GM19468 (cell line): ENCODE results near the gene EXOG.
"Not testable (repeated sequence)": the region's sequence is repeated elsewhere in the genome, so short reads cannot be mapped to it uniquely, and the experiment has no call there.

ENCODE experiments used
- ATAC-seq: cut with Tn5 transposase; IDR thresholded peaks from one replicate; pipeline ENCODE4 v1.9.1; 2021; ENCODE audit warnings: mild to moderate bottlenecking, moderate library complexity, moderate number of reproducible peaks; ENCODE audit not compliant: unreplicated experiment; ENCODE audit errors: extremely low read depth

EXOG gene

DNA sequence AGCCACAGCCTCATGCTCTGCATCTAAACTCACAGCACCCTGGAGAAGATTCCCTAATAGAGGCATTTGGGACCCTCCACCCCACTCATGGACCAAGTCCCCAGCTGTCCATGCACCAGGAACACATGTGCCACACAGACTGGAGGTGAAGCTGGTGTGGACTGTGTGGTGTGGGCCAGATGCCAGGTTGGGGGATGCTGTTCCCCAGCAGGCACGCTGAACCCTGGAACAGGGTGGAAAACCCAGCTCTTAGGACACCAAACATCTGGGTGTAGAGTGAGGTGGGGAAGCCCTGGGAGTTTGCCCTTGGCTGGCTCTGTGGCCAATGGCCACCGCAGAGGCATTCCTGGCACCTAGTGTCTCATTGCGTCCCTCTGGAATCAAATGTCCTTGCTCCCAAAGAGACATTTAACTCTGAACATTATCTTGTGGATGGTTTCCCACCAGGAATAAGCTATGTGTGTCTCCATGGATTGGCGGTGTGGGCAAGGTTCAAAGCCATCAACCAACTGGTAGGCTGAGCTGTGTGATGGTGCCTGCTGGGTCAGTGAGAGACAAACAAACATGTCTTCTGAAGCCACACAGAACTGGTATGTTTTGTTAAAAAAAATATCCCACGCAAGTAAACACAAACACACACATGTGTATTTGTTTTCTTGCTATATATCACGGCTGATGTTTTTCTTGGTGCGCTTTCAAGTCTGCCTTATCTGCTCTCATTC is 65.0 kb downstream of the EXOG start:
- ATAC-seq, result no peak

GRCh38 chr3:38561746-38562466 is 65.8 kb downstream of the EXOG start:
- no peak for ATAC-seq

GRCh38 chr3:38562467-38562925 is 66.4 kb downstream of the EXOG start:
- no peak for ATAC-seq

GRCh38 chr3:38563070-38563885 is 67.1 kb downstream of the EXOG start:
- no peak for ATAC-seq

- ATAC-seq, result no peak
These were observed 67.7 kb downstream of the EXOG start for GRCh38 chr3:38563886-38564270.

DNA sequence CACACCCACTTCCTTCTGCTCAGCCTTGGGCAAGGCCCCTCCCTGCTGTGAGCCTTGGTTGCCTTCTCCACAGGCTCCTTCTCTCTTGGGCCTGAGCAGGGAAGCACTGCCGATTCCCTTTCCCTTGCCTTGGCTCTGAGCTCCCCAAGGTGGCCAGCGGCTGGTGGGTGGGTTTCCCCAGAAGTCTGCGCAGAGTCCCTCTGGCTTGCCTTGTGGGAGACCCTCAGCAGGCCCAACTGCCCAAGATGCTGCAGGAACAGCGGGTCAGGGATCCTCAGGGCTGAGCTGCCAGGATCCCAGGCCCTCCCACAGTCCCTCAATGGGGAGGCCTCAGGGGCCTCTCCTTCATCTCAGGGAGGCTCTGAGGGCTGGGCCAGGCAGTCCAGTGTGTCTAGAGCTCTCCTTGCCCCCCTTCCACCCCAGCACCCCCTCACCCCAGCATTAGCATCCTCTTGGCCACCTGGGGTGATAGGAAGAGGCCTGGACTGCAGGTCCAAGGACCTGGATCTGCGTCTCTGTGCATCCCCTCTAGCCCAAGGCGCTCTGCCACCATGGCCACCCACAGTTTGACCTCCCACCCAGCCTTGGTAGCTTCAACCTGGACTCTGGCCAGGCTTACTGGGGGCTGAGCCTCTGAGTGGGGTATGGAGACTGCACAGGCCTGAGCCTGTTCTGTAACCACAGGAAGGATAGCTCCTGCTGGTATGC is 68.6 kb downstream of the EXOG start:
- no peak for ATAC-seq

DNA sequence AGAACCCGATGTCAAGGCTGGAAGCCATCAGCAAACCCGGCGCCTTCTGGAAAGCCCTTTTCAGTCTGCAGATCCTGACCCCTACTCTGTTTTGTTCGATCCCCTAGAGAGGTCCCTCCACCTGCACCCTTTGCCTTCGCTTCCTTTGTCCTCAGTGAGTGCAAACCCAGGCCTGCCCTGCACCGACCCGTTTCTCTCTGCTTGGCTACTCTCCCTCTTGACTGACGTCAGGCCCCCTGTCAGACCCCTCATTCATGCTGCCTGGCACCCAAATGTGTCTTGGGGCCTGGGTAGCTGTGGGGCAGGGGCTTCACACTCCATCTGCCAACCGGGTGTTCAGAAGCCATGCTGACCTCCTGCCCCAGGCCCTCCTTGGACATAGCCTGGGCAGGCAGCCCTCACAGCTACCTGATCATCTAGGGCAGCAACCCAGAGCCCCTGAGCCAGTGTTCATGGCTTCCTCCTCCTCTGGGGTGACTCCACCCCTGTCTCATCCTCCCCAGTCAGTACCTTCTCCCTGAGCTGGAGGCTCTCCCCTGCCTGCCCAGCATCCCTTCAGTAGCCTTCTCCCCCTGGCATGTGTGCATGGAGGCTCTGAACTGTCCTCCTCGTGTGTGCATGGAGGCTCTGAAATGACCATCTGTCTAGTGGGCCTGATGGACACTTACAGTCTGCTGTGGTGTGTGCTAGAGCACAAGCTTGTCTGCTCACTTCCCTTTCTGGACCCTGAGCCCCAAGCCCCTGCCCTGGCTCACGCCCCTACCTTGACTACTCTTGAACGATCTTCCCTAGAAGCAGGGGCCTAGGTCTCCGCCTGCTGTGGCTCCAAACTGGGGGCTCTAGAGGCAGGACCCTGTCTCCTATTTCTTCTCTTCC is 69.4 kb downstream of the EXOG start:
- ATAC-seq, result no peak

DNA sequence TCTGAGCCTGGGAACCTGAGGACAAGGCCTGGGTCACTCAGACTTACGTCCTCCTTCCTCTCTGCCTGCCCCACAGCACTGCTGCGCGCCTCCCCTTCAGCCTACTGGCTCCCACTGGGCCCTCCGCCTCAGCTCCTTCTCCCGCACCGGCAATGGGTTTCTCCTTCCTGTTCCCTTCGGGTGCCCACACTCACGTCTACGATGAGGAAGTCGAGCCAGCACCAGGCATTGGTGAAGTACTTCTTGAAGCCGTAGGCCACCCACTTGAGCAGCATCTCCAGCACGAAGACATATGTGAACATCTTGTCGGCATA is 70.0 kb downstream of the EXOG start:
- no peak for ATAC-seq

- ATAC-seq, result not testable (repeated sequence)
These were observed 70.7 kb downstream of the EXOG start for GRCh38 chr3:38566794-38567193.

DNA sequence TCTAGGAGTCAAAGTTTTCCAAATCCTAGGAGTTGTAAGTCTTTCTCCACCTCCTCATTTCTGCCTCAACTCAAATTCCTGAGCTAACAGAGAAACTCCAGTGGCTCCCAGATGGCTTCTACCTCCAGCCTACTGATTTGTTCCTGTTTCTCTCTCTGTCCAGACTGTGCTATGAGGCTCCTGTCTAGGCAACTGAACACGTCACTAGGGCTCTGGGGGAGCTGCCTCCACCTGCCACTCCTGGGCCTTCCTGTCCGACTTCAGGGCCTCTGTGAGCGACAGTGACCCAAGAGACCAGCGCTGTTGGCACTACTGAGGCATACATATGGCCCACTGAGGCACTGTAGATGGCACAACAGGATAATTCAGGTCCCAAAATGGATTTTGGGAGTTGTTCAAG is 71.4 kb downstream of the EXOG start:
- no peak for ATAC-seq

DNA sequence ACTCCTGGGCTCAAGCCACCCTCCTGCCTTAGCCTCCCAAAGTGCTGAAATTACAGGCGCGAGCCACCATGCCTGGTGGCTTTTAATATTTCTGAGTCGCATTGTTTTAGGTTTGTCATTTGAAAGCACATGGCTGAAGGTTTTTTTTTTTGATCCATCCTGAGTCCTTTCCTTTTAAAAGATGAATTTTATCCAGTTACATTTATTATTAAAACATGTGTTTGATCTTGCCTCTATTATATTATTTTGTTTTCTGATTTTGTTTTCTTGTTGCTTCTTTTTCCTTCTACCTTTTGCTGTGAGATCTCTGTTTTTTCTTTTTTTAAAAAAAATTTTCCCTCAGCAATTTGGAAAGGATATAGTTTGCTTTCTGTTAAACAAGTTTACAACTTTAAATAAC is 77.0 kb downstream of the EXOG start:
- no peak for ATAC-seq

DNA sequence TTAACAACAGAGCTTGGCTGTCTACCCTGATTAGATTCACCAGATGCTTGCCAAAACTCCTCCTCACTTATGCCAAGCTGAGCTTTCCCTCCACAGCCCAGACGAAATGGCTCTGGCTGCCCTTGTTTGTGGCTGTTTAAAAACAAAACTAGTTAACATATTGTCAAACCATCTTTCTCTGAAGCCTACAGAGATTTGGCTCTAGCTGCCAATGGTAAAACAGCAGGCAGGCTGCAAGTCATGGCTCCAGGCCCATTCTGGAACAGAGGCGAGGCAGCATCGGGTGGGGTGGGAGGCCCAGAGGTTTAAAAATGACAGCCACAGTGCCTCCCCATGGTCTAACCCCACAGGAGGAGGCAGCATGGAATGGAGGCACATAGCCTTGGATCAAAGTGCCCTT is 77.4 kb downstream of the EXOG start:
- ATAC-seq, result no peak

DNA sequence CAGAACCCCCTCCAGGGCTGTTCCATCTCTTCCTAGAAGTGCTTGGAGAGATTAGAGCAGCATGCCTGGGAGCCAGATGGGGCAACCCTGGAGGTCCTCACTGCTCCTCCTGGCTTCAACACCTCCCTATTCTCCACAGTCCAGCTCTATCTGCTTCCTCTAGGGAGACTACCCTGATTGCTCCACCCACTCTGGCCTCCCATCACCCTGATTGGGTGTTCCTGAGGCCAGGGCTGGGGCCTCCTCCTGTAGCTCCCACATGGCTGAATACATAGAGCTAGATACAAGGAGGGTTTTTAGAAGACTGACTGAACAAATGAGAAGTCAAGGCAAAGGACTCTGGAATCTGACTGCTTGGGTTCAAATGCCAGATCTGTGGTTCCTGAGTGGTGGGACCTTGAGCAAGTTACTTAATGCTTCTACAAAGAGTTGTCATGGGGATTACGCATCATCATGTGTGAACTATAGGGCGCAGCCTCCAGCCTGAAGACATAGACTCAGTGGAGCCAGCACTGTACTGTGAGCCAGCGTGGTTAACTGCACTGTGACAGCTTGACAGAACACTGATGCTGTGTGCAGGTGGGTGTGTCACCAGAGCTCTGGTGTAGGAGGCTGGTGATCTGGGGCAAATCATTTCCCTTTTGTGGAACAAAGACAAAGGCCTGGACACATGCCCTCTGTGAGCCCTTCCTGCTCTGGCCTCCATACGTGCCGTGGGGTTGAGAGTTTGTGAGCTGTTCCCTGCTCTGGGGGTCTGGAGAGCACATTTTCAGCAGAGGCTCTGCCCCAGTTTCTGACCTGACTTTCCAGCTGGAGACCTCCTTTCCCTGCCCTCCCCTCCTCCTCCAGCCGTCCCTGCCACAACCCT is 78.5 kb downstream of the EXOG start:
- no peak for ATAC-seq

GRCh38 chr3:38575279-38575843 is 79.2 kb downstream of the EXOG start:
- ATAC-seq, result no peak
